K562 (cell line): ENCODE results near the gene INSL3. TPM values are rescaled to one million over a fixed set of nuclear protein-coding genes. Genes with fewer than 3 reads are reported as not detected.

ENCODE experiments used
- HNRNPL ChIP-seq: fragments of 200-400 bp; formaldehyde crosslinking; IDR thresholded peaks from 2 replicates; pipeline ENCODE4 v1.6.1; 2017; ENCODE audit warnings: low read depth, mild to moderate bottlenecking, low read length
- PTRF ChIP-seq: fragments of 450-650 bp; IDR thresholded peaks from 2 replicates; pipeline ENCODE4 v1.6.1; 2016; ENCODE audit warnings: mild to moderate bottlenecking, missing genetic modification characterization, missing compliant biosample characterization
- SMARCB1 ChIP-seq: IDR thresholded peaks from 2 replicates; pipeline ENCODE4 v1.6.1; 2011; ENCODE audit warnings: improper control_type of control experiment, low read depth; ENCODE audit not compliant: insufficient read length
- SRF ChIP-seq, 2 experiments: fragments of 250-450, 450-650 bp in 1 of 2; sonication (Bioruptor Pico) in 1 of 2; sonication (generic) in 1 of 2; formaldehyde crosslinking; IDR thresholded peaks; 2 replicates each; pipeline versions ENCODE4 v1.5.0 to v1.5.1; 2020 to 2022; ENCODE audit warnings: mild to moderate bottlenecking in 1 of 2, missing genetic modification reagents in 1 of 2
- STAG1 ChIP-seq: sonication (generic); formaldehyde crosslinking; IDR thresholded peaks from 2 replicates; pipeline ENCODE4 v1.5.0; 2020; ENCODE audit warnings: missing genetic modification reagents, borderline replicate concordance
- ZNF239 ChIP-seq: fragments of 250-450 bp; sonication (Bioruptor Pico); IDR thresholded peaks from 2 replicates; pipeline ENCODE4 v1.4.0; 2020; ENCODE audit warnings: mild to moderate bottlenecking
- ZNF740 ChIP-seq, 3 experiments: fragments of 200-800 bp in 1 of 3; sonication (Bioruptor generic) in 1 of 3; sonication (generic) in 1 of 3; formaldehyde crosslinking in 1 of 3; IDR thresholded peaks; 2 replicates each; pipeline versions ENCODE4 v1.6.1 to v1.8.0; 2016 to 2022; ENCODE audit warnings: mild to moderate bottlenecking in 2 of 3, missing compliant biosample characterization in 2 of 3, missing genetic modification characterization in 2 of 3, missing genetic modification reagents in 1 of 3
- polyA plus RNA-seq, 8 experiments: library from polyadenylated mRNA; depleted of rRNA in 4 of 8; stranded (reverse) in 5 of 8; unstranded in 3 of 8; fragments of >200 nt; fragmentation: Nextera tagmentation in 2 of 8; fragmentation: Illumina TruSeq in 1 of 8; extraction: Ambion mirVana in 2 of 8; extraction: Trizol in 1 of 8; gene quantifications; 2 replicates each; pipeline versions ENCODE4 v1.2.1 to v1.2.3, GENCODE V29; 2011 to 2014; ENCODE audit warnings: inconsistent platforms in 1 of 8, missing spikeins in 1 of 8
- total RNA-seq, 7 experiments: library from RNA; depleted of rRNA in 6 of 7; stranded (reverse); fragments of >200 nt in 6 of 7; fragmentation: Illumina TruSeq in 2 of 7; extraction: Trizol in 2 of 7; gene quantifications; 2 replicates each; pipeline versions ENCODE4 v1.2.1 to v1.2.3, GENCODE V29; 2011 to 2021; ENCODE audit warnings: low replicate concordance in 1 of 7
- TF ChIP-seq, protein P1 (sequence below): fragments of 250-450 bp; sonication (Bioruptor Pico); IDR thresholded peaks from 2 replicates; pipeline ENCODE4 v1.9.0; 2021; ENCODE audit warnings: mild to moderate bottlenecking, inconsistent platforms
- TF ChIP-seq, protein P2 (sequence below): fragments of 450-650 bp; IDR thresholded peaks from 2 replicates; pipeline ENCODE4 v1.6.1; 2014; ENCODE audit warnings: low read depth, mild to moderate bottlenecking, moderate library complexity, borderline replicate concordance
- TF ChIP-seq, protein P3 (sequence below), 2 experiments: fragments of 450-650 bp; IDR thresholded peaks; 2 replicates each; pipeline ENCODE4 v1.6.1; 2016
- TF ChIP-seq, protein P4 (sequence below): fragments of 450-650 bp; formaldehyde crosslinking; IDR thresholded peaks from 2 replicates; pipeline ENCODE4 v1.4.0; 2022; ENCODE audit warnings: missing genetic modification characterization
- TF ChIP-seq, protein P5 (sequence below): fragments of 450-650 bp; IDR thresholded peaks from 2 replicates; pipeline ENCODE4 v1.6.1; 2016; ENCODE audit warnings: antibody characterized with exemption

INSL3 gene
- total and polyA plus RNA-seq, 9 of the 15 experiments (the other 6 are each of a cell fraction or from before 2014, with no cell fraction given), result not detected

GRCh38 chr19:17841810-17842662 is 20.7 kb upstream of the INSL3 start (continued):
- peak in 1 of 2 experiments; percentile 34; a peak in 1 of 4 replicates for TF ChIP-seq SRF (CRISPR knock-in tag; IDR thresholded peaks at IDR 0.05)
- TF ChIP-seq, protein P1, sequence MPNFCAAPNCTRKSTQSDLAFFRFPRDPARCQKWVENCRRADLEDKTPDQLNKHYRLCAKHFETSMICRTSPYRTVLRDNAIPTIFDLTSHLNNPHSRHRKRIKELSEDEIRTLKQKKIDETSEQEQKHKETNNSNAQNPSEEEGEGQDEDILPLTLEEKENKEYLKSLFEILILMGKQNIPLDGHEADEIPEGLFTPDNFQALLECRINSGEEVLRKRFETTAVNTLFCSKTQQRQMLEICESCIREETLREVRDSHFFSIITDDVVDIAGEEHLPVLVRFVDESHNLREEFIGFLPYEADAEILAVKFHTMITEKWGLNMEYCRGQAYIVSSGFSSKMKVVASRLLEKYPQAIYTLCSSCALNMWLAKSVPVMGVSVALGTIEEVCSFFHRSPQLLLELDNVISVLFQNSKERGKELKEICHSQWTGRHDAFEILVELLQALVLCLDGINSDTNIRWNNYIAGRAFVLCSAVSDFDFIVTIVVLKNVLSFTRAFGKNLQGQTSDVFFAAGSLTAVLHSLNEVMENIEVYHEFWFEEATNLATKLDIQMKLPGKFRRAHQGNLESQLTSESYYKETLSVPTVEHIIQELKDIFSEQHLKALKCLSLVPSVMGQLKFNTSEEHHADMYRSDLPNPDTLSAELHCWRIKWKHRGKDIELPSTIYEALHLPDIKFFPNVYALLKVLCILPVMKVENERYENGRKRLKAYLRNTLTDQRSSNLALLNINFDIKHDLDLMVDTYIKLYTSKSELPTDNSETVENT (CRISPR knock-in tag), result peak; percentile 68; the same call in 1 of the 2 replicates
- TF ChIP-seq HNRNPL, result peak; percentile 47; the same call in 1 of the 2 replicates
- TF ChIP-seq STAG1 (CRISPR knock-in tag), result peak; percentile 41; the same call in 1 of the 2 replicates
- no peak for TF ChIP-seq ZNF239
- TF ChIP-seq, protein P2, sequence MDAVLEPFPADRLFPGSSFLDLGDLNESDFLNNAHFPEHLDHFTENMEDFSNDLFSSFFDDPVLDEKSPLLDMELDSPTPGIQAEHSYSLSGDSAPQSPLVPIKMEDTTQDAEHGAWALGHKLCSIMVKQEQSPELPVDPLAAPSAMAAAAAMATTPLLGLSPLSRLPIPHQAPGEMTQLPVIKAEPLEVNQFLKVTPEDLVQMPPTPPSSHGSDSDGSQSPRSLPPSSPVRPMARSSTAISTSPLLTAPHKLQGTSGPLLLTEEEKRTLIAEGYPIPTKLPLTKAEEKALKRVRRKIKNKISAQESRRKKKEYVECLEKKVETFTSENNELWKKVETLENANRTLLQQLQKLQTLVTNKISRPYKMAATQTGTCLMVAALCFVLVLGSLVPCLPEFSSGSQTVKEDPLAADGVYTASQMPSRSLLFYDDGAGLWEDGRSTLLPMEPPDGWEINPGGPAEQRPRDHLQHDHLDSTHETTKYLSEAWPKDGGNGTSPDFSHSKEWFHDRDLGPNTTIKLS, result peak; percentile 68; the same call in 1 of the 2 replicates
- TF ChIP-seq PTRF (tag), result no peak
- TF ChIP-seq SMARCB1, result no peak
- TF ChIP-seq, protein P3, sequence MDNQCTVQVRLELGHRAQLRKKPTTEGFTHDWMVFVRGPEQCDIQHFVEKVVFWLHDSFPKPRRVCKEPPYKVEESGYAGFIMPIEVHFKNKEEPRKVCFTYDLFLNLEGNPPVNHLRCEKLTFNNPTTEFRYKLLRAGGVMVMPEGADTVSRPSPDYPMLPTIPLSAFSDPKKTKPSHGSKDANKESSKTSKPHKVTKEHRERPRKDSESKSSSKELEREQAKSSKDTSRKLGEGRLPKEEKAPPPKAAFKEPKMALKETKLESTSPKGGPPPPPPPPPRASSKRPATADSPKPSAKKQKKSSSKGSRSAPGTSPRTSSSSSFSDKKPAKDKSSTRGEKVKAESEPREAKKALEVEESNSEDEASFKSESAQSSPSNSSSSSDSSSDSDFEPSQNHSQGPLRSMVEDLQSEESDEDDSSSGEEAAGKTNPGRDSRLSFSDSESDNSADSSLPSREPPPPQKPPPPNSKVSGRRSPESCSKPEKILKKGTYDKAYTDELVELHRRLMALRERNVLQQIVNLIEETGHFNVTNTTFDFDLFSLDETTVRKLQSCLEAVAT (IDR thresholded peaks at IDR 0.05), result no peak; a peak in 1 of 4 replicates
- peak; percentile 60; the same call in 1 of the 2 replicates for TF ChIP-seq ZNF740 (CRISPR knock-in tag; IDR thresholded peaks at IDR 0.05)
- no peak for TF ChIP-seq ZNF740 (tag; IDR thresholded peaks at IDR 0.05)
- TF ChIP-seq, protein P4, sequence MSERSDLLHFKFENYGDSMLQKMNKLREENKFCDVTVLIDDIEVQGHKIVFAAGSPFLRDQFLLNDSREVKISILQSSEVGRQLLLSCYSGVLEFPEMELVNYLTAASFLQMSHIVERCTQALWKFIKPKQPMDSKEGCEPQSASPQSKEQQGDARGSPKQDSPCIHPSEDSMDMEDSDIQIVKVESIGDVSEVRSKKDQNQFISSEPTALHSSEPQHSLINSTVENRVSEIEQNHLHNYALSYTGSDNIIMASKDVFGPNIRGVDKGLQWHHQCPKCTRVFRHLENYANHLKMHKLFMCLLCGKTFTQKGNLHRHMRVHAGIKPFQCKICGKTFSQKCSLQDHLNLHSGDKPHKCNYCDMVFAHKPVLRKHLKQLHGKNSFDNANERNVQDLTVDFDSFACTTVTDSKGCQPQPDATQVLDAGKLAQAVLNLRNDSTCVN (CRISPR knock-in tag), result 0 out of 2 replicates have a peak, but pooled peaks have one; percentile 46
- TF ChIP-seq, protein P5, sequence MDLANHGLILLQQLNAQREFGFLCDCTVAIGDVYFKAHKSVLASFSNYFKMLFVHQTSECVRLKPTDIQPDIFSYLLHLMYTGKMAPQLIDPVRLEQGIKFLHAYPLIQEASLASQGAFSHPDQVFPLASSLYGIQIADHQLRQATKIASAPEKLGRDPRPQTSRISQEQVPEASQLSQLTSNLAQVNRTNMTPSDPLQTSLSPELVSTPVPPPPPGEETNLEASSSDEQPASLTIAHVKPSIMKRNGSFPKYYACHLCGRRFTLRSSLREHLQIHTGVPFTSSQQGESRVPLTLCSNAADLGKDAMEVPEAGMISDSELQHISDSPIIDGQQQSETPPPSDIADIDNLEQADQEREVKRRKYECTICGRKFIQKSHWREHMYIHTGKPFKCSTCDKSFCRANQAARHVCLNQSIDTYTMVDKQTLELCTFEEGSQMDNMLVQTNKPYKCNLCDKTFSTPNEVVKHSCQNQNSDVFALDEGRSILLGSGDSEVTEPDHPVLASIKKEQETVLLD, result no peak
